Omental fat pad (tissue), 4 donors: Measurements from ENCODE around the gene KIF26B. TPM values are rescaled to one million over a fixed set of nuclear protein-coding genes. Genes with fewer than 3 reads are reported as not detected.

Source experiments
- ATAC-seq: fragments of 150-250 bp; one replicate; pipeline ENCODE4 v1.9.1; 2016; ENCODE audit warnings: mild to moderate bottlenecking, moderate library complexity; ENCODE audit not compliant: low FRiP score
- DNase-seq: peaks from one replicate; pipeline ENCODE4 v3.0.0-alpha.2; 2019; ENCODE audit warnings: low spot score
- CTCF ChIP-seq, 3 donors: fragments of 450-650 bp; IDR thresholded peaks; one replicate each; pipeline ENCODE4 v1.5.1; 2016 to 2017; ENCODE audit warnings: antibody characterized with exemption in 3 of 3, mild to moderate bottlenecking in 3 of 3, moderate library complexity in 2 of 3
- total RNA-seq, 4 donors: library from RNA; depleted of rRNA; stranded (reverse); fragments of >200 nt; gene quantifications; one replicate each; pipeline ENCODE4 v1.1.0, GENCODE V29; 2016

The KIF26B gene
- total RNA-seq, 4 donors from 2014 or later: 0.13 to 0.96 (median 0.39) TPM

GRCh38 chr1:245558069-245558468, 403.3 kb downstream of the KIF26B start:
- TF ChIP-seq CTCF (IDR thresholded peaks at IDR 0.05): no peak
- no peak for ATAC-seq
- DNase-seq: no peak

- TF ChIP-seq CTCF (IDR thresholded peaks at IDR 0.05): no peak
- no peak for ATAC-seq
- DNase-seq: no peak
Observed at GRCh38 chr1:245560316-245560859, 405.6 kb downstream of the KIF26B start.

- TF ChIP-seq CTCF (IDR thresholded peaks at IDR 0.05): no peak
- no peak for ATAC-seq
- DNase-seq: no peak
Observed at GRCh38 chr1:245561665-245562234, 407.0 kb downstream of the KIF26B start.

- no peak for TF ChIP-seq CTCF (IDR thresholded peaks at IDR 0.05)
- DNase-seq: no peak
- no peak for ATAC-seq
Observed at GRCh38 chr1:245566134-245566533, 411.3 kb downstream of the KIF26B start.

GRCh38 chr1:245566952-245567351, 412.2 kb downstream of the KIF26B start:
- TF ChIP-seq CTCF (IDR thresholded peaks at IDR 0.05): no peak
- DNase-seq: no peak
- ATAC-seq: no peak

GRCh38 chr1:245571815-245572294, 417.1 kb downstream of the KIF26B start:
- ATAC-seq: no peak
- TF ChIP-seq CTCF (IDR thresholded peaks at IDR 0.05): no peak

GRCh38 chr1:245572709-245573108, 417.9 kb downstream of the KIF26B start:
- no peak for TF ChIP-seq CTCF (IDR thresholded peaks at IDR 0.05)
- DNase-seq: no peak
- ATAC-seq: no peak

More at GRCh38 chr1:245571815-245572294, 417.1 kb downstream of the KIF26B start:
- no peak for DNase-seq
